C1 segment of cervical spinal cord (tissue), 14 donors: ENCODE data around the gene ADRM1.
A peak's percentile ranks its signal among the peaks of the same experiment; 100 is the strongest.

Source experiments
- DNase-seq, 14 donors: peaks; one replicate each; lab custom pipeline; 2025; lab: John Stamatoyannopoulos, UW

Gene ADRM1, protein sequence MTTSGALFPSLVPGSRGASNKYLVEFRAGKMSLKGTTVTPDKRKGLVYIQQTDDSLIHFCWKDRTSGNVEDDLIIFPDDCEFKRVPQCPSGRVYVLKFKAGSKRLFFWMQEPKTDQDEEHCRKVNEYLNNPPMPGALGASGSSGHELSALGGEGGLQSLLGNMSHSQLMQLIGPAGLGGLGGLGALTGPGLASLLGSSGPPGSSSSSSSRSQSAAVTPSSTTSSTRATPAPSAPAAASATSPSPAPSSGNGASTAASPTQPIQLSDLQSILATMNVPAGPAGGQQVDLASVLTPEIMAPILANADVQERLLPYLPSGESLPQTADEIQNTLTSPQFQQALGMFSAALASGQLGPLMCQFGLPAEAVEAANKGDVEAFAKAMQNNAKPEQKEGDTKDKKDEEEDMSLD

DNA sequence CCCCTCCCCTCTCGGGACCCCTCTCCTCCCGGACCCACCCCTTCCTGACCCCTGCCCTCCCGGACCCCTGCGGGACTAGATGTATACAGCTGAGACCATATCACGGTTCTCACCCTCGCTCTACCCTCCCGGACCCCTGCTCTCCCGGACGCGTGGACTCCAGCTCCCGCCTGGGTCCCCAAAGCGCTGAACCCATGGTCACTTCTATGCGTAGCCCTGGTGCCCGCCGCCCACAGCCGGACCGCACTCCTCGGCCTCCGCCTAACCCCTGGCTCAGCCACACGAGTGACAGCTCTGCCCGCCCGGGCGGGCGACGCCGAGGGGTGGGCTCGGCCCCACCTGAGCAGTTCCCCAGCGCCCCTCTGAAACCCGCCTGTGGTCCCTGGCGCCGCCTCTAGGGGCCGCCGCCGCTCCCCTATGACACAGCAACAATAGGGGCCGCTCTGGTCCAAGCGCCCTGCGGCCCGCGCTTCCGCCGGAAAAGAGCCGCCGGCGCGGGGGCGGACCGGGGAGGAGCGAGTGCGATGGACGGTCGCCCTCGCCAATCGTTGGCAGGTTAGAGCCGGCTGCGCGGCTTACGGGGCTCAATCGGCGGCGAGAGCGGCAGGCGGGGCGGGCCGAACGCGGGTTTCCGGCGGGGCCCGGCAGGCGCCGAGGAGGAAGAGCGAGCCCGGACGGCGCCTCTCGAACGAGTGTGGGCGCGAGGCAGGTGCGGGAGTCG, at the start of gene ADRM1:
Gene ADRM1 (plus strand): TSS at position 657 of the 721 bp plus-strand sequence. CDS start 572 bp downstream, outside the sequence.
- peak; percentile 60 to 98 (median 92) for DNase-seq

GRCh38 chr20:62253398-62253797, 49.4 kb upstream of the ADRM1 start:
- DNase-seq = no peak

GRCh38 chr20:62254021-62254724, 48.6 kb upstream of the ADRM1 start:
- no peak for DNase-seq

DNA sequence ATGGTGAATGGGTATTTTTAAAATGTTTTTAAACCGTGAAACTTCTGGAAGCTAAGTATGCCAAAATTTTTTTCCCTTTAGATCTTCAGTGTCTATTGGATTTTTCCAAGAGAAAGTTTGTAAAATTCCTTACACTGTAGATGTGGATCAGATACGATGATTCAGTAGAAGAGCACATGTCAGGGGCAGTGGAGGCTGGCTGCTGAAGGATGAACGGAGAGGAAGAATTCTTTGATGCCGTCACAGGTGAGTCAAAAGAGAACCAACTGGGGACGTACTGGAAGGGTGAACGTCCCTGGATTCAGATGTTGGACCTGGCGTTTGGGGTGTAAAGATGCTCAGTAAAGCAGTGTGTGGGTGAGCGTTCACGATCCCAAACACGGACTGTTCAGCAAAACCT, 46.8 kb upstream of the ADRM1 start:
- DNase-seq = no peak

DNA sequence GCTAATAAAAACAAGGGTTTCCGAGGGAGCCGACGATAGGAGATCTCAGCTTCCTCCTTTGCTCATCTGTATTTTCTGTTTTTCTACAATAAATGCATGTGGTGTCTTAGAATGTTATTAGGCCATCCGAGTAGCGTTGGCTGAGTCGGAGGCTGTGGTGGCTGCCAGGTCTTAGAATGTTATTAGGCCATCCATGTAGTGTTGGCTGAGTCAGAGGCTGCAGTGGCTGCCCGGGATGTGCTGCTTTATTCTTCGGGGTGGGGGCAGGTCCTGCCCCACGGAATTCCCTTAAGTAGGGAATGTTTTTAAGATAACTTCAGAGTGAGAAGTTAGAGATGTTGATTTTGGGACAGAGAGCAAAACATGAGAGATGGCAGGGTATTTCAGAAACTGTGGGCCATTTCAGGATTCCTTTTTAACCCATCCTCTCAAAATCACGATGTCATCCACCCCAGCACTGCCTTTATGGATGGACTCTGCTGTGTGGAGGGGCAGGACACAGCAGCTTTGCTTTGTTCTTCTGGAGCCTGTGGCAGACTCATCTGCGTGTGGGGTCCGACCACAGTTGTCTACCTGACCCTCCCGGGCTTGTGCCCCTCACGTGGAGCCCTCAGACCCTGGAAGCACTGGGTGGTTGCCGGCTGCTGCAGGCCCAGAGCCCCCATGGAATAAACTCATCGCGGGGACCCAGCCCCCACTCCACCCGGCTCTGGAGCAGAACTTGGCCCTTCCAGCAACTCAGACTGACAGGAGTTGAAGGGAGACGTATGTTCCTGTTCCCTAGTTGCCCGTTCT, 44.1 kb upstream of the ADRM1 start:
- peak in 3 of 14 donors; percentile 29 to 60 (median 39) for DNase-seq

DNA sequence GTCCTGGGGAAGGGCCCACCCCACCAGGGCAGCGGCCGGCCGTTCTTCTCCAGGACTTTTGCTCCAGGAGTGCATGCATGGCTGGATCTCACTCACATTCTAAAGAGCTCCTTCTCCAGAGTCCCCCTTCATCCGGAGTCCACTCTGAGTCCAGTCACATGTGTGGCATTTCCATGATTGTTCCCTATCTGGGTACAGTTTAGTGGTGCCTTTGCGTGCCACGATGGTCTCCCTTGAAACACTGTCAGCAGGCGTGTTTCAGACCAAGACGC, 43.6 kb upstream of the ADRM1 start:
- no peak for DNase-seq

GRCh38 chr20:62262064-62262463, 40.7 kb upstream of the ADRM1 start:
- no peak for DNase-seq

DNA sequence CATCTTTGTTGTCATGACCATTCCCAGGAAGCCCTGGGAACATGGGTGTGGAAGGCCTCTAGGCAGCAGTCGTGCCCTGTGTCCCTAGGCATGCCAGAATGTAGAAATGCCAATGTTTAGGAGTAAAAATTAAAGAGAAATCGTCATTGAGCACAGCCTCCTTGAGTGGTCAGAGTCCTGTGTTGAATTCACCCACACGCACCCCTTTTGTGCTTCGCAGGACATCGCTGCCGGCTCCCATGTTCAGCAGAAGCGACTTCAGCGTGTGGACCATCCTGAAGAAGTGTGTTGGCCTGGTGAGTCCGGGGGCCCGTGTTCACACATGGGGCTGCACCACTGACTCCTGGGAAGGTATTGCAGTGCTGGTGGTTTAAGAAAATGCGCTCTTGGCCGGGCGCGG, 39.4 kb upstream of the ADRM1 start:
- no peak for DNase-seq

GRCh38 chr20:62265365-62265764, 37.4 kb upstream of the ADRM1 start:
- no peak for DNase-seq

DNA sequence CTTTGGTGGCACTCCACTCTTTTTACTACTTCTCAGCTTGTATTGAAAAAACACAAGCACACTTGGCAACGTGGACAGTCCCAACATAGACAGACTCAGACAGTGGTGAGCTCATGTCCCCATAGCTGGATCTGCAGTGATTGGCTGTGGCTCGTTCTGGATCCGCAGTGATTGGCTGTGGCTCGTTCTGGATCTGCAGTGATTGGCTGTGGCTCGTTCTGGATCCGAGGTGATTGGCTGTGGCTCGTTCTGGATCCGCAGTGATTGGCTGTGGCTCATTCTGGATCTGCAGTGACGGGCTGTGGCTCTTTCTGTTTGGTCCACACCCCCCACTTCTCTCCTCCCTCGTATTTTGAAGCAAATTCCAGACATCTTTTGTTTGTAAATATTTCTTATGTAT, 36.5 kb upstream of the ADRM1 start:
- DNase-seq = no peak

DNA sequence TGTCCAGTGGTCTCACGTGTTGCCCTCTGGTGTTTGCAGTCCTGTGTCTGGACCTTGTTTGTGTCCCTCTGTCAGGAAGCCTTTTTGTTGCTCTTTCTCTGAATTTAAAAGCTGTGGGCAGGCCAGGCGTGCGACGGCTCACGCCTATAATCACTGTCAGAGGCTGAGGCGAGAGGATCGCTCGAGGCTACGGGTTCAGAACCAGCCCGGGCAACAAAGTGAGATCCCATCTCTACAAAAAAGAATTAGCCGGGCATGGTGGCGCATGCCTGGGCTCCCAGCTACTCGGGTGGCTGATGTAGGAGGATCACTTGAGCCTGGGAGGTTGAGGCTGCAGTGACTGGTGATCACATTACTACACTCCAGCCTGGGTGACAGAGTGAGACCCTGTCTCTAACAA, 35.9 kb upstream of the ADRM1 start:
- DNase-seq = no peak

DNA sequence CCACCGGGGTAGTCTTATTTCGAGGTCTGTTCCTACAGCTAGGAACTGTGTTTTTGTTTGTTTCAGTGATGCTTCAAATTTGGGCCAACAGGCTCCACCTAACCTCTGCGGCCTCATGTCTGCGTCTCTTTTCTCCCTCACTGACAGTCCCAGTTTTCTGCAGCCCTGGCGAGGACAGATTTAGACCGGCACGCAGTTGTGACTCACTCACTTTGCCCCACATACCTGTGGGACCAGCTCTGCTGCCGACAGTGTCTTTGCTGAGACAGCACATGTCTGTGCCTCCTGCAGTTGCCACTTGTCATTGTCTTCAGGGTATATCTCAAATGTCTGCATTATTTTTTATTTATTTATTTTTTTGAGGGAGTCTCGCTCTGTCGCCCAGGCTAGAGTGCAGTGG, 35.3 kb upstream of the ADRM1 start:
- peak in 1 of 14 donors; percentile 44 for DNase-seq

DNA sequence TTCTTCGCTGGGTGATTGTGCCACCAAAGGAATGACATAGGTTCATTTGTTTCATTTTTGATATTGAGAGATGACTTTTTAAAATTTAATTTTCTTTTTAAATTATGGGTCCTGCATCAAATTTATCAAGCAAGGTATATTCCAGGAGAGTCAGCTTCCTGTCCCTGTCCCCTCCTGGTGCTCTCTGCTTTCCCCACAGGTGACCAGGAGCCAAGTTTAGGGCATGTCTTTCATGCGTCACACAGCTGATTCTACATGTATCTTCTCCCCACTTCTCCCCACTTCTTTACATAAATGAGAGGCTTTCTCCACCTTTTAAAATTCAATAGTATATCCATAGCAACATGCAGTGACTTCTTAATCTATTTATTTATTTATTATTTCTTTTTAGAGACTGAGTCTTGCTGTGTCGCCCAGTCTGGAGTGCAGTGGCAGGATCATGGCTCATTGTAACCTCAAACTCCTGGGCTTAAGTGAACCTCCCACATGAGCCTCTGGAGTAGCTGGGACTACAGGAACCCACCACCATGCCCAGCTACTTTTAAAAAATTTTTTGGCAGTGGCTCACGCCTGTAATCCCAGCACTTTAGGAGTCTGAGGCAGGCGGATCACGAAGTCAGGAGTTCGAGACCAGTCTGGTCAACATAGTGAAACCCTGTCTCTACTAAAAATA, 34.4 kb upstream of the ADRM1 start:
- DNase-seq = no peak

- no peak for DNase-seq
These were observed 33.4 kb upstream of the ADRM1 start for GRCh38 chr20:62269378-62269777.

GRCh38 chr20:62269871-62270270, 32.9 kb upstream of the ADRM1 start:
- DNase-seq = no peak

GRCh38 chr20:62272200-62272599, 30.6 kb upstream of the ADRM1 start:
- DNase-seq = no peak

DNA sequence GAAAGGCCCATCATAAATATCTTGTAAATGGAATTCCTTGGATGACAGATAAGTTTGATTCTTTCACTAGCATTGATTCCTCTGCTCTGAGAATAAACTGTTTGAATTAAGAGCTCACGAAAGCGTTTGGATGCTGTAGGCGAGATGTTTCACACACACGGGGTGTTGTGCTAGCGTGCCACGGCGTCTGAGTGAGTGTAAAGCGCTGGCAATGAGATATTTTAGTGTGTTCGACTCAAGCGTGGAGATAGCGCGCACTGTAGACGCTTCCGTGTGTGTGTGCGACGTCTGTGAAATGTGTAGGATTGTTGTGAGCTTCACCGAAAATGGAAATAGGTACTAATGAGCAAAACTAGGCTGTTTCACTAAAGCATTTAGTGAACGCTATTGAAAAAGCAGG, 29.4 kb upstream of the ADRM1 start:
- DNase-seq = no peak

DNA sequence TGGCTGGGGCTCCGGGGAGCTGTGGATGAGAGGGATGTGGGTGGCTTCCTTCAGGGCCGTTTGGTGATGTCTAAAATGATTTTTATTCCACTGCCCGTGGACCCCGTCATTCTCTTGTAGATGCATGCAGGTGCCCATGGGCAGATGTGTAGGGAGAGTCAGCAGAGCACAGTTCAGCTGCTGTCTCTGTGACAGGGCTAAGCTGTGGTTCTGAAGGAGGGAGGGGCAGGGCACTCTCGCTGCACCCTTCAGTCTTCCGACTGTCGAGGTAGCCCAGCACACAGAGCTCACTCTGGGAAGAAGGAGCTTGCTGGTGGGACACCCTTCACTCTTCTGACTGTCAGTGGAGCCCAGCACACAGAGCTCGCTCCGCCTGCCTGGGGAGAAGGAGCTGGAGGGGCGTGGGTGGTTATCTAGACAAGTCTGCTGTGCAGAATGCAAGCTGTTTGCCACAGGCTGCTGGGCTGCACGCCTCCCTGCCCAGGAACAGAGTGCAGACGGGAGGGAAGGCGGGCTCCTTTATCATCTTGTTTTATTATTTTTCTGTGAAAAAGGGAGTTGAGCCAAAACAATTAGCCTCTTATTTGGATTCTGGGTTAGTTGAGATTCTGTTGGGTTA, 28.4 kb upstream of the ADRM1 start:
- DNase-seq = peak in 1 of 14 donors; percentile 60

DNA sequence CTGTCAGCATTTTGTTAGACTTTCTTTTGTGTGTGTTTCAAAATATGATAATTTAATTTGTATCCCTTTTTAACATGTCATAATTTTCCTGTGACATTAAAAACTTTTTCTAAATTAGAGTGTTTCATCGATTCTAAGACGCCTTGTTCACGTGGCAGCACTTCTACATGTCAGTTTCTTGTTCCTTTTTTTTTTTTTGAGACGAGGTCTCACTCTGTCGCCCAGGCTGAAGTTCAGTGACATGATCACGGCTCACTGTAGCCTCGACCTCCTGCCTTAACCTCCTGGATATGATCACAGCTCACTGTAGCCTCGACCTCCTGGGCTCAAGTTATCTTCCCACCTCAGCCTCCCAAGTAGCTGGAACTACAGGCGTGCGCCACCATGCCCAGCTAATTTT, 27.6 kb upstream of the ADRM1 start:
- DNase-seq = no peak

DNA sequence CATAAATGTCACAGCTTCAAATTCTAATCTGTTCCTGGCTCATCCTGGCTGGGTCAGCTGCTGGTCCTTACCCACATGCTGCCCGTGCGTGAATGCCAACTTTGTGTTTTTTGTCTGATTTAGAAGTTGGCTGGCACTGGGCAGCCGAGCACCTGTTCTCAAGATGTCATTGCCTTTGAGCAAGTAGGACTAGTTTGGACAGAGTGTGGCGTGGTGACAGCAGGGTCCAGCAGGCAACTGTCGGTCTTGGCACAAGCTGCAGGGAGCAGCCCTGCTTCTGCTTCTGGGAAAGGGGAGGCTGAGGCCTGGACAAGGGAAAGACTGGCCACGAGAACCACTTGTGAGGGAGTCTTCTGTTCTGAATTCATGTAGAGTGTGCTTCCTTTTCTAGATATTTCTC, 26.4 kb upstream of the ADRM1 start:
- DNase-seq = peak in 10 of 14 donors; percentile 3 to 99 (median 25)

DNA sequence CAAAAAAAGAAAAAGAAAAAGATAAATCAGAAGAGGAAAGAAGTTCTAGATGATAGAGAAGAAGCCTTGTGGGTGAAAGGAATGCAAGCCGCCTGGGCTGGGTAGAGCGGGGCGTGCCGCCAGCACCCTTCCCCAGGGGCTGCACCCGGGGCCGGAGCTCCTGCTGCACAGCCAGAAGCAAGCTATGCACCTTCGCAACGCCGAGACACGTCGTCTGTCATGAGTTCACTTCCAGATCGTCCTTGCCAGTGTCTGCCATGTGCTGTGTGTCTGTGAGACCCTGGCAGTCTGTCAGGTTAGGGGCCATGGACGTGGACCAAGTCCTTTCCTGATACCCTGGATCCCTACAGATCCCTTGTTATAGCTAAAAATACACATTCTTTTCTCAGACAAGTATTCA, 25.5 kb upstream of the ADRM1 start:
- peak in 1 of 14 donors; percentile 32 for DNase-seq
